EL (cell line): ENCODE data around the gene KRI1.
"Not testable (repeated sequence)": the region's sequence is repeated elsewhere in the genome, so short reads cannot be mapped to it uniquely, and the experiment has no call there.

ENCODE experiments used
- DNase-seq: peaks from one replicate; pipeline ENCODE4 v3.0.0-alpha.2; 2016

Gene KRI1

GRCh38 chr19:10575011-10575716 is 9.4 kb upstream of the KRI1 start:
- no peak for DNase-seq

- no peak for DNase-seq
Measured at GRCh38 chr19:10574462-10574861, 8.7 kb upstream of the KRI1 start.

- not testable (repeated sequence) for DNase-seq
Measured at GRCh38 chr19:10573793-10574192, 8.0 kb upstream of the KRI1 start.

GRCh38 chr19:10568826-10569651 is 3.2 kb upstream of the KRI1 start, which contains the start of gene CDKN2D:
TSS of gene CDKN2D (minus strand) at chr19:10568979. CDS start at chr19:10568653, 326 bp downstream.
- DNase-seq: peak; percentile 99

GRCh38 chr19:10568062-10568825 is 2.4 kb upstream of the KRI1 start:
- DNase-seq: no peak

- no peak for DNase-seq
Measured at GRCh38 chr19:10567656-10568055, 1.8 kb upstream of the KRI1 start.

- no peak for DNase-seq
Measured at GRCh38 chr19:10566658-10567410, 1.0 kb upstream of the KRI1 start.

- DNase-seq: no peak
Measured at GRCh38 chr19:10566408-10566657, 523 bp upstream of the KRI1 start.

- DNase-seq: peak; percentile 56
Measured at GRCh38 chr19:10565028-10565566, 713 bp downstream of the KRI1 start.

- DNase-seq: no peak
Measured at GRCh38 chr19:10562609-10563008, 3.2 kb downstream of the KRI1 start.

- DNase-seq: no peak
Measured at GRCh38 chr19:10560154-10560553, 5.7 kb downstream of the KRI1 start.

- DNase-seq: no peak
Measured at GRCh38 chr19:10557603-10558197, 8.1 kb downstream of the KRI1 start.

- no peak for DNase-seq
Measured at GRCh38 chr19:10555610-10555973, 10.2 kb downstream of the KRI1 start.

GRCh38 chr19:10554760-10555609 is 10.8 kb downstream of the KRI1 start:
- no peak for DNase-seq

GRCh38 chr19:10553943-10554381 is 11.8 kb downstream of the KRI1 start:
- no peak for DNase-seq

- no peak for DNase-seq
Measured at GRCh38 chr19:10553087-10553667, 12.6 kb downstream of the KRI1 start.

- DNase-seq: no peak
Measured at GRCh38 chr19:10552510-10553053, 13.2 kb downstream of the KRI1 start.

- peak; percentile 47 for DNase-seq
Measured at GRCh38 chr19:10551698-10552301, 14.0 kb downstream of the KRI1 start.

- DNase-seq: not testable (repeated sequence)
Measured at GRCh38 chr19:10551006-10551405, 14.8 kb downstream of the KRI1 start.

GRCh38 chr19:10550336-10550735 is 15.5 kb downstream of the KRI1 start:
- no peak for DNase-seq
